NCI-H1092 treated with DMSO at 0.1 percent for 48 hours (cell line): ENCODE results near the gene SHC3.

Source experiments
- DNase-seq: peaks from one replicate; lab custom pipeline; 2025; lab: John Stamatoyannopoulos, UW

Gene SHC3

DNA sequence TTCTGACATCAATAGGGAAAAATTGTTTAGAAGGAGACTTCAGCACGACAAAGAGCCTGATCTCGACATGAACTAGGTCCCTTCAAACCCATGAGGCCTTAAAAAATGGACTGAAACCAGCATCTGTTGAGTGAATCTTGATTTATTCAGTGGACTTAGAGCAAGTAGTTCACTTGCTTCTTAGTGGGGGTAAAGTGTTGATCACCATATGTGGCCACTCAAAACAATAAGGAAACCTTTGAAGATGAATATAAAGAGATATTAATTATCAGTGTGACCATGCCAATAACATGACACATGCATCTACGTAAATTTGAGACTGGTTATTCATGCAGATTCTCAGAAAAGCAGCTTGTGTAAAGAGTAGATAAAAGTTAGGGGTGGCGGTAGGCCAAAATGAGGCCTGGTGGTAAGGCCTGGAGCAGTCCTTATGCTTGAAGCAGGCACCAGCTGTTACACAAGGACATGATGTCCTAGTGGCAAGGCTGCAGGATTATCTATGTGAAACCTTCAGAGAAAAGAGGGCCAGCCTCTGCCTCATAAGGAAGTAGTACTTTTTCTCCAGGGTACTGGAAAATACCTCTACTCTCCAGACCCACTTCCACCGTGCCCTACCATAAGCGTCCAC, 126.0 kb downstream of the SHC3 start:
- no peak for DNase-seq

DNA sequence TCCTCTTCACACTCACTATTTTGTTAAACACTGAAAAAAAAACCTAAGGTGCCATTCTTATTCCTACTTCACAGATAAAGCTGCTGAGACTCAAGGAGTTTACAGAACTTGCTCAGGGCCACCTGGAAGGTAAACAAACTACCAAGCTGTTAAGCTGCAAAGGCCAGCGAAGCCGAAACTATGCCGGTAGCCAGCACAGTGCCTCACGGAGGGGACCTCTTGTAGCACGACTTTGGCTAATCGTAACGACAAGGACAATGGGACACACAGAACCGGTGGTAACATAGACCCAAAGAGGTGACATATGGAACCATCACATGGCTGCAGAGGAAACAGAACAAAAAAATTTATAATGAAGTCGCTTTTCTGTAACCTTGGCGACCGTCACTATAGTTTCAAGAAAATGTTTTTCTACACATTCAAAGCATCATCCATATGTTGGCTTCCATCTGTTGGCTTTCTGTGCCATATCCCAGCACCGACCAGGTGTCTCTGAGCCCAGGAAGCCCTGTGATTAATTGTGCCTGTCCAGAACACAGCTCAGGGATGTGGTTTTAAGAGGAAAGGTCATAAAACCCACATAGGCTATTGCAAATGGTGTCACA, 127.1 kb downstream of the SHC3 start:
- no peak for DNase-seq

DNA sequence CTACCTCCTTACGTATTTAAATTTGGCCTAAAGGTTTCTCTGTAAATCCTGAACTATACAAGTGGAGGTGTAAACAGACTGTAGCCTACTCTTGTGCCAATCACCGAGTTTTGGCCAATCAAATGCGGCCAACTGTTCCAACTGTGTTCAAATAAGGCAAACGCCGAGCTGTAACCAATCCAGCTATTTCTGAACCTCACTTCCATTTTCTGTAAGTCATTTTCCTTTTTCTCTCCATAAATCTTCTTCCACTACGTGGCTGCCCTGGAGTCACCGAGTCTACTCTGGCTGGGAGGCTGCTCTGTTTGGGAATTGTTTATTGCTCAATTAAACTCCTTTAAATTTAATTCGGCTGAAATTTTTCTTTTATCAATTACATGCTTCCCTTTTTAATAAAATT, 129.0 kb downstream of the SHC3 start:
- DNase-seq: no peak

DNA sequence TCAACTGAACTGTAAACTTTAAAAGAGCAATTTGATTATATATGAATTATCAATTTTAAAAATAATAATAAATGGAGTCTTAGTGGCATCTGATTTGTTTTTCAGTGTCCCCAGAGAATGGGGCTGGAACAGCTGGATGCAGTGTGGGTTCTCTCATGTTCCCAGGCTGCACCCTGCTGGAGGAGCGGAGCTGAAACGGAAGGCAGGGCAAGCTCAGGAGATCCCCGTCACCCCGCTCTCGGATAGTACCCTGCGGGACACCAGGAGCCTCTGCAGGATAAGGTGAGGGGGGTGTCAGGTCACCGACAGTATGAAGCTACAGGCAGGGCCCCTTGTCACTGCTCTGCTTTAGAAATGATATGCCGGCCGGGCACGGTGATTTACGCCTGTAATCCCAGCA, 130.0 kb downstream of the SHC3 start:
- no peak for DNase-seq

DNA sequence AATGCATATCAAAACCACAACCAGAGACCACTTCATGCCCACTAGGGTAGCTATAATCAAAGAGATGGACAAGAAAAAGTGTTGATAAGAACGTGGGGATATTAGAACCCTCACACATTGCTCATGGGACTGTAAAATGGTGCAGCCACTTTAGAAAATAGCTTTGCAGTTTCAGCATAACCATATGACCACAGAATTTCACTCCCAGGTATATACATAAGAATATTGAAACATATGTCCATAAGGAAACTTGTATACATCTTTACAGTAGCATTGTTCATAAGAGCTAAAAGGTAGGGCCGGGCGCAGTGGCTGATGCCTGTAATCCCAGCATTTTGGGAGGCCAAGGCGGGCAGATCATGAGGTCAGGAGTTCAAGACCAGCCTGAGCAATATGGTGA, 131.0 kb downstream of the SHC3 start:
- DNase-seq: no peak

DNA sequence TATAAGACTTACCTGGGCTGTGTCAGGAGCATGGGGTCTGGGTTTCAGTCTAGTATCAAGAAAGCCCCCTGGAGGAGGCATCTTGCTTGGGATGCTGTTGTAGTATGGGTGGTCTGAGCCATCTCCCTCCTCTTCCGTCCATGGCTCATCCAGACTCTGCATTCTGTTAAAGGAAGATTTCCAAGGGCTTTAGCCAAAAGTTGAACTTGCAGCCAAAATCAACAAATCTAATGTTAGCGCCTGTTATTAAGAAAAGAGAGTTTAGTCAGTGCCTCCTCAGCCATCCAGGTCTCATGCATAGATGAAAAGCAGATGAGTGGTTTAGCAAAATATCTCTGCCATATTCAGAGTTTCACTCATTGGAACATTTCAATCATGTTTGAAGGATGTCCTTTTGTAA, 131.8 kb downstream of the SHC3 start:
- no peak for DNase-seq

DNA sequence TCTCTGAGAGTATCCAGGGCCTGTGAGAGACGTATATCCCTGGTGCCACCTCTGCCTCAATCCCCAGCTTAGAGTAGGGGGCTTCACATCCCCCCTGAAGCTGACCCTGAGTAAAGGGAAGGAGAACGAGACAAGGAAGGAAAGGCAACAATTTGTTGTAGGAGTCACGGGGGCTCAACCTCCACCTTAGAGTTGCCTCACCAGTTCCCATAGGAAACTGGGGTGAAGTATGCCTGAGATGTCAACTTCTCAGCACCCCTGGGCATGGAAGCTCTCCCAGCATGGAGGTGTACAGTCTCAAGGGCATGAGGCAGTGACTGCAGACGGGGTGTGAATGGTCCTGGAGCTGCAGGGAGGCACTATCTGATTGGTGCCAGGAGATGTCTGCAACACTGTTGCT, 133.7 kb downstream of the SHC3 start:
- no peak for DNase-seq

DNA sequence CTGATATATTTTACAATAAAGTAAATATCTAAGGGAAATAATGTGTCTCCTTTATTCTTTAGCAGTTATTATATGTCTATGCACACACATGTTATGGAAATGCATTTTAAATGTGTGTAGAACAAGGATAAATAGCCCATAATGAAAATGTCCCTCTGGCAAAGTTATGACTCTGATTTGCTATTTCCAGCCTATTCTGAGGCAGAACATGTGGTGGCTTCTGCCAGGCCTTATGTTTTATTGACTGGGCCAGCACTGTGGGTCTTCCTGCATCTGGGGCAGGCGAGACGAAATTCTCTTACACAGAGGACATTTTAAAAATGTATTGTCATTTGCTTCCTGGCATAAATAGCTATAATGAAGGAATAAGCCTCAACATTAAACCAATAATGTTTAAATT, 134.5 kb downstream of the SHC3 start:
- no peak for DNase-seq

DNA sequence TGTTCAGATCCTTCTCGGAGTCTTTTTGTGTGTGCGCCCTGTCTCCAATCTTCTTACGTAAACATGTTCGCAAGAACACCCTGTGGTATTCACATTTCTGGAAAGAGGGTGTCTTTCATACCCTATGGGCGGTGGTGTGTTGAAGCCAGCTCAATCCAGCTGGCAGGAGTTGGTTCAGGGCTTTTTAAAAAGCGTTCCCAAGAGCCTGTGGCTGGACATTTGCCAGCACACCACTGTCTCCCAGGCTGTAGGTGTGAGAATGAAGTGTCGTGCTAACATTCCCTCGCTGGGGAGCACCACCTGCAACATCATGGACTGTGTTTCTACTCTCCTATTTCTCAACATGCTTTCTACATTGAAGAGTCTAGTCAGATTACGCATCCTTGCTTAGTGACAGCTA, 135.6 kb downstream of the SHC3 start:
- no peak for DNase-seq

DNA sequence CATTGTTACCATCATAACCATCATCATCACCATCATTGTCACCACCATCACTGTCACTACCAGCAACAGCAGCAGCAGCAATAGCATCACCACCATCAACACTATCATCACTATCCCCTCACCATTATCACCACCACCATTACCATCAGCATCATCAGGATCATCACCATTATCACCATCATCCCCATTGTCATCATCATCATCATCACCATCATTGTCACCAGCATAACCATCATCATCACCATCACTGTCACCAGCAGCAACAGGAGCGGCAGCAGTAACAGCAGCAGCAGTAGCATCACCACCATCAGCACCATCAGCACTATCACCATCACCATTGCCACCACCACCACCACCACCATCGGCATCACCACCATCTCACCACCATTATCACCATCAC, 139.0 kb downstream of the SHC3 start:
- DNase-seq: no peak

DNA sequence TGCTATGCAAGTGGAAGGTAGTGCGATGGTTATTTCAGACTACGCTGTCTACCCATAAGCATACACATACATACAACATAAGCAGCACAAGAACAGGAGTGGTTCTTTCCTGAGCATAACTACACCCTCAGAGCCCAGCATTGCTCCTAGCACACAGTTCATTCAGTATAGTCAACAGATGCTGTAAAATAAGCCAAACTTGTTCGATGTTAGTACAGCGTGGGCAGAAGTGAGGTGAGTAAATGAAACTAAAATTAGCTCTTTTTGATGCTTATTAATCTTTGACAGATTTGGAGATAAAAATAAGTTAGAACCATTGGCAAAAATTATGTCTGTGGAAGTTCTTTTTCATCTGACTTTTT, 139.5 kb downstream of the SHC3 start:
- no peak for DNase-seq

DNA sequence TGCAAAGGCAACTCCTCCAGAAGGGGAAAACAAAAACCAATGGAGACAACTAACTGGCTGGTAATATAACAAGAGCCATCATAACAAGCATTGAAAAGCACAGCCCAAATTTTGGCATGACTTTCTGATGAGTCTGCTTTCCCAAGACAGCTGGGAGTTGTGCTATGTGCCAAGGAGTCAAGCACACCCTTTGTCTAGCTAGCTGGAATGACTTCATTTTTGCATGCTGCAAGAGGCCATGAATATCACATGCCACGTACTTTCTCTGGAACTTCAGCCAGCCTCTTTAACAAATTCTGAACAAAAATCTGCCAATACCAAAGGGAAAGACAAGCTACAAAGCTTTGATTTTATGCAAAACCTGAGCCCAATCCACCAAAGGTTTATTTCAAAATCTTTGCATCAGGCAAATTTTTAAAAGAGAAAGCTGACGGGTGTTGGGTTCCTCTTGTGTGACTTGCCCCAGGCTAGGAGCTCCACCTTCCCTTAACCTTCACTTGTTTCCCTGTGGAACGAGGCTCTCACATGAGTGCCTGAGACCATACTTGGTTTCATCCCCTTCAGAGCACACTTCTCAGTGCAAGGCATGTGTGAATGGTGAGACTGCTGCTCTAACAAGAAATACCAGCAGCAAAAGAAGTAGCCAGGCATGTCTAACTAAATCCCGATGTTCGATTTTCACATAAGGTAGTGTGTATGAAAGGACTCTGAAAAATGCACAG, 140.1 kb downstream of the SHC3 start:
- DNase-seq: no peak

DNA sequence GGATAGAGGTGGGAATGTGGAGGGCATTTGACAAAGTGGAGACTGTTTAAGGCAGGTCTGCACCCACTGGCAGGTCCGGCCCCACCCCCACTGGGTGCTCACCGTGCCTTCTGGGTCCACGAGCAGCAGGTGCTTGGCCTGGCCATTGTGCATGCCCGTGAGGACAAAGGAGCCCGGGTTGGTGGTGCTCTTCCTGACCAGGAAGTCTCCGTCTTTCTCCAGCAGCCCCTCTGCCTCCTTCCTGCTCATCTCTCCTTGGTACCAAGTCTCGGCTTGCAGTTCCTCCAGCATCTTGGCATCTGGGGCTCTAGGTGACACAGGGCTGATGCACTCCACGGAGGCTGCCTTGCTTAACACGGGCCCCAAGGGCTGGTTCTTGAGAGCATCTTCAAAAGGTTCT, 140.7 kb downstream of the SHC3 start:
- no peak for DNase-seq

DNA sequence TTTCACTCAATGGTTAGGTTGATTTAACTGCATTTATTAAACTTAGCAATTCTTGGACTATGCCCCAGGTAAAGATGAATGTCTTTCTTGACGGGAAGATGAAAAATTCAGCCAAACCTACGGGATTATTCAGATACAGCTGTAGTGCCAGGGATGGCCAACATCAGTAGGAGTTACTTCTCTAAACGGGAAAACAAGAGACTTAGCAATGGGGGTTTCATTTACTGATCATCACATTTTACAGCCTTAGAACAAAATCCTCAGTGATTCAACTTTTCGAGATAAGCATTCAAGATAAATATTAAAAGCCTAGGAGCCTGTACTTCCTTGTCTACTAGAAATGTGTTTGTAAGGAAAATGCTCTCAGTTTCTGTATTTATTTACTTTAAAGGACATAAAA, 141.3 kb downstream of the SHC3 start:
- DNase-seq: no peak

DNA sequence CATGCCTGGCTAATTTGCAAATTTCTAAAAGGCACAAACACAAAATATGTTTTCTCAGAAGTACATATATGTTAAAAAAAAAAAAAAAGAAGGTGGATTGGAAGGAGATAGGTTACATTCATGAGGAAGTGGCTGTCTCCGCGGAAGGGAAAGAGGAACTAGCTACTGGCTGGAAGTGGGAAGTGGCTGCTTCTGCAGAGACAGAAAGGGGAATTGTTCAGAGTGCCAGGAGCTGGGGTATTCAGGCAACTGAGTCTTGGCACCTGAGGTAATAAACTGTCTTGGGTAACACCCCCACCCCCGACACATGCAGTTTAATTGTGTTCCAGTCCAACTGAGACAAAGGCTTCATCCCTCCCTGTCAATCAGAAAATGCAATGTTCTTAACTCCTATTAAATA, 141.7 kb downstream of the SHC3 start:
- no peak for DNase-seq

DNA sequence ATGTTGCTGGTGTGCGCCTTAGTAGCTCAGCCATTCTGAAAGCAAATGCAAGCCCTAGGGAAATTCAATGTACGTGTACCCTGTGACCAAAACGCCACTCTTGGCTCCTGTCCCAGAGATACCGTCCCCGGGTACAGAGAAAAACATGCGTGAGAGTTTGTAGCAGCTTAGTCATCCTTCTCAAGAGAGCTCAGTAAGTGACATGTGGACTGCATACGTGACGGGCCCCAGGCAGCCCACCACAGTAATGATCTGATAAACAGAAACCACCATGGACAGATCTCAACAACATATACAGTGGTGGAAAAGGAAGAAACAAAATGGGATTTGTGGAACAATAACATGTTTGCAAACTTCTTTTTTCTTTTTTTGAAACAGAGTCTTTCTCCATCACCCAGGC, 142.2 kb downstream of the SHC3 start:
- no peak for DNase-seq

DNA sequence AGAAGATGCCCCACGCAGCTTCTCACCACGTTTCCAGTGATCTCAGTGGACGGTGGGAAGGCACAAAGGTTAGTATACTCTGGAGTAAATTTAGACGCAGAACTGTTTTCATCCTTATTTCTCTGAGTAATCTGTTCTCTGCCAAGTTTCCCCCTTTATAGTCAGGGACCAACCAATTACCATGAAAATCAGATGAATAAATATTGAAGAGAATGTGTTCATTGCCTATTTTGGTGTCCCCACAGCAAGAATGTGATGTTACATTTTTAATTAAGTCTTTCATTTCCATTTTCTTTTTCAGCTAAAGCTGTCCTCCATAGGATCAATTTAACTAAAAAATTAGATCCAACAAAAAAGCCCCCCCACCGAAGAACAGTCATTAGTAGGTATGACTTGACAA, 146.0 kb downstream of the SHC3 start:
- DNase-seq: no peak

DNA sequence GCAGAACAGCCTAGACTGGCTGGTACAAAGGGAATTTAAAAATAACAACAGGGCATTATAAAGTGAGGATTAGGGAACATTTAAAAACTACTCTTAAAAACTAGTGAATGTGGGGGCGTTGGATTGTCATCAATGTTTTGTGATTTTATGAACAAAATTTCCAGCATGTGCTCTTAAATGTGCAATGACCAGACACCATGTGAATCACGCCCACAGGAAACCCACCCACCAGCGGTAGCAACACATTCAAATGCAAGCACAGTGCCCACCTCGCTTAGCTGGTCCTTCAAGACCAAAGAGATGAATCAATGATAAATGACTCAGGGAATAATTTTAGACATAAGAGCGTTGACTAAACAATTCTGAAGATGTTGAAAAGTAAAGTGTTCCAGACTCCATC, 146.4 kb downstream of the SHC3 start:
- no peak for DNase-seq

DNA sequence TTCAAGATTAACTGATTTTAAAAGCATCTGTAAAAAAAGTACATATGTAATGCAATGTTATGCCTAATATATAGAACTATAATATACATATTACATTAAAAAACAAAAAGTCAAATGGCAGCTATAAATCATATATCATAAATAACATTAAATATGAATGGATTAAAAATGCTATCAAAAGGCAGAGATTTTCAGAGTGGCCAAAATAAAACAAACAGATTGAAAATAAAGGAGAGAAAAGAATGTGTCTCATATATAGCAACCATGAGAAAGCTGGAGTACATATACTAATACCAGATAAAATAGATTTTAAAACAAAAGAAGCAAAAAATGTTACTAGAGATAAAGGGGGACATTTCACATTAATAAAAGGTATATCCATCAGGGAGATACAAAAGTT, 148.8 kb downstream of the SHC3 start:
- no peak for DNase-seq

DNA sequence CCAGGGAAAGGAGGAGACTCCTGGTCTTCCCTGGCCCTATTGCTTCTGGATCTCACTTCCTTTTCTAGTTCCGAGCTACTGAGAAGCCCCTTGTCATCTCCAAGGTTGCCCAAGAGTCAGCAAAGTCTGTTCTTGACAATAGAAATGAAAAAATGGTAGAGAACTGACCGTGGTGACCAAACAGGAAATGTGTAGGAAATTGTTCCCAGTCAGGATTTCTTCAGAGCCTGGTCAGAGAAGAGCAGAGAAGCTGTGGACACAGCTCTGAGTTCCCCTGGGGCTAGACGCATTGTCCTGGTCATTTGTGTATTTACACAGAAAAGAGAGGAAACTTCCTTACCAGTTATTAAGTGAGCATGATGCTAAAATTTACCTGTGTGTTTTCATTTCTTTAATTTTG, 151.7 kb downstream of the SHC3 start:
- no peak for DNase-seq

DNA sequence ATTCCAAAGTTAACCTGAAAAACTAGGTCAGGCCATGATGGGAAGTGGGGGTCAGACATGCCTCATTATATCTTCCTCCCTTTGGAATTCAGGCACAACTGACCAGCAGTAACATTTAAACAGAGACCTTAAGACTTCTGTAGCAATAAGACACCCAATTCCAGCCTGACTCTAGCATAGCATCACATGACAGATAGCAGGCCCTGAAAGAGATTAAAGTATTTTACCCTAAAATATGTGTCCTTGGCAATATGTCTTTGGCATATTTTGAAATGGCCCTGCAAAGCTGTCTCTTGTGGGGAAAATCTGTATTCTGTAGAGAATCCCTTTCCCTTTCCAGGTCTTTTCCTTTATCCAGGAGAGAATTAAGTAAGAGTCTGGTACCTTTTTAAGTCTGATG, 153.1 kb downstream of the SHC3 start:
- no peak for DNase-seq

DNA sequence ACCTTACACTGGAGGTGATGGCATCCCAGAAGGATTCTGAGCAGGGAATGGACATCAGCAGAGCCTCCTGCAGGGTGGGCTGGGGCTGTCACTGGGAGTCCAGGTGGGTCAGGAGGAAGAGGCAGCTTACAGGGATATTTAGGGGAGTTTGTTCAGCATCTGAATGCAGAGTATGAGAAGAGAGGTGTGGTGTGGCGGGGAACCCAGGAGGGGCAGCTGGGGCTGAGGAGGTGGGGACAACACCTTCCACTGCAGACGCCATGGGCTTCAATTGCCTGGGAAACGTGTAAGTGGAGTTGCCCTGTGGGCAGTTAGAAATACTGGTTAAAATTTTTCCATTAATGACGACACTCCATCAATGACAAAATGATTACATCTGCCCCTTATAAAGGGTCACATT, 153.9 kb downstream of the SHC3 start:
- DNase-seq: no peak

DNA sequence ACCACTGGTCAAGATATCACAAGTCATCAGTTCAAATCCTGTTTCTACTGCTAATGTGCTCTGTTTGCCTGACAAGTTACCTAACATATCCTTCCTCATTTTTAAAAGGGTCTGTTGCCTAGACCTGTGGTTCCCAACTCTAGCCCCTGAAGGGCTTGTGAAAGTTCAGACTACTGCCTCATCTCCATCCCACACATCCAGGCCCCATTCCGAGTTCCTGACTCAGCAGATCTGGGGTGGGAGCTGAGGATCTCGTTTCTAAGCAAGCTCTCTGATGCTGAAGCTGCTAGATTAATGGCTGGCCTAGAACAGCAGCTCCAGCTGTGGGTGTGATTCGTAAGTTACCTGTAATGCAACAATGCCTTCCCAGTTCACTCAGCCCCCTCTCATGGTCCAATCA, 154.9 kb downstream of the SHC3 start:
- no peak for DNase-seq

DNA sequence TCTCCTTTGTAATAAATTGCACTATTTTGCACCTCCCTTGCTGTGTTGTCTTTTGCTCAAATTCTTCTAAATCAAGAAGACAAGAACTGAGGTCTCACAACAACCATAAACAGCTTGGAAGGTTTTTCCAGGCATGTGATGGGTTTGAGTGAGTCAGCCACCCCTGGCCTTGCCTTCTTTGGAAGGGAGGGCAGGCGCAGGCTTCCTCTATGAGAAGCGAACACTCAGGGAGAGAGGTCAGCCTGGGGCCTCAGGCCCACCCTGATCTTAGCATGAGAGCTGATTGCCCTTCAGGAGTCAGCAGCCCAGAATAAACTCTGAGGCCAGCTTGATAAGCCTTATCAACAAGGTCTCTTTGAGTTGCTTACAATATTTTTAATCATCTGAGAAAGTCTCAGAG, 155.7 kb downstream of the SHC3 start:
- no peak for DNase-seq
